ENCODE data around the gene ERGIC3.

DNA sequence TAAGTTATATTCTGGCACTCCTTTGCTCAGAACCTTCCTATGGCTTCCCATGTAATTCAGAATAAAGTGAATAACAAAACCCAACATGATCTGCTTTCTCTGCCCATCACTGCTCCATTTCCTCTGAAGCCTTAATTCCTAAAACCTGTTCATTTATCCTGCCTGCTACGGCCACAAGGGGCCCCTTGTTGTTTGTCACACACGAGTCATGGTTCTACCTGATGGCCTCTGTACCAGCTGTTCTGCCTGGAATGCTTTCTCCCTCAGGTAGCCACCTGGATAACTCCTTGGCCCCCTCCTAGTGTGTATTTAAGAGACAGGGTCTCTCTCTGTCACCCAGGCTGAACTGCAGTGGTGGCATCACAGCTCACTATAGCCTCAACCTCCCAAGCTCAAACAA is 26.8 kb downstream of the ERGIC3 start:
- TF ChIP-seq POLR2A (IDR thresholded peaks at IDR 0.05) = no peak
- TF ChIP-seq, protein P1, sequence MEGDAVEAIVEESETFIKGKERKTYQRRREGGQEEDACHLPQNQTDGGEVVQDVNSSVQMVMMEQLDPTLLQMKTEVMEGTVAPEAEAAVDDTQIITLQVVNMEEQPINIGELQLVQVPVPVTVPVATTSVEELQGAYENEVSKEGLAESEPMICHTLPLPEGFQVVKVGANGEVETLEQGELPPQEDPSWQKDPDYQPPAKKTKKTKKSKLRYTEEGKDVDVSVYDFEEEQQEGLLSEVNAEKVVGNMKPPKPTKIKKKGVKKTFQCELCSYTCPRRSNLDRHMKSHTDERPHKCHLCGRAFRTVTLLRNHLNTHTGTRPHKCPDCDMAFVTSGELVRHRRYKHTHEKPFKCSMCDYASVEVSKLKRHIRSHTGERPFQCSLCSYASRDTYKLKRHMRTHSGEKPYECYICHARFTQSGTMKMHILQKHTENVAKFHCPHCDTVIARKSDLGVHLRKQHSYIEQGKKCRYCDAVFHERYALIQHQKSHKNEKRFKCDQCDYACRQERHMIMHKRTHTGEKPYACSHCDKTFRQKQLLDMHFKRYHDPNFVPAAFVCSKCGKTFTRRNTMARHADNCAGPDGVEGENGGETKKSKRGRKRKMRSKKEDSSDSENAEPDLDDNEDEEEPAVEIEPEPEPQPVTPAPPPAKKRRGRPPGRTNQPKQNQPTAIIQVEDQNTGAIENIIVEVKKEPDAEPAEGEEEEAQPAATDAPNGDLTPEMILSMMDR (IDR thresholded peaks at IDR 0.05) = no peak
